ENCODE results near the gene TMEM151B. TPM values are rescaled to one million over a fixed set of nuclear protein-coding genes. Genes with fewer than 3 reads are reported as not detected.
A peak's percentile ranks its signal among the peaks of the same experiment; 100 is the strongest.

TMEM151B gene
- total and polyA plus RNA-seq, 2 donors, result 0.09 to 0.50 TPM

DNA sequence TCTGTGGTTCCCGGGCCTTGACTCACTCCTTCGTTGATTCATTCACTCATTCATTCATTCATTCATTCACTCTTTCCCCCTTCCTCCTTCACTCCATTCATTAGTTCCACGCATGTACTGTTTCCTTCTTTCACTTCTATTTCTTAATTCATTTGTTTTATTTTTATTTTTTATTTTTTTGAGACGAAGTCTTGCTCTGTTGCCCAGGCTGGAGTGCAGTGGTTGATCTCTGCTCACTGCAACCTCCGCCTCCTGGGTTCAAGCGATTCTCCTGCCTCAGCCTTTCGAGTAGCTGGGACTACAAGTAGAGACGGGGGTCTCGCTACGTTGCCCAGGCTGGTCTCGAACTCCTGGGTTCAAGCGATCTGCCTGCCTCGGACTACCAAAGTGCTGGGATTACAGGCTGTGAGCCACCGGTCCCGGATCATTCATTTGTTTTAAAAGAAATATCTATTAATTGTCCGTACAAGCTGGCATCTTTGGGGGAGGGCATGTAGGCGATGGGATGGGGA is 4.5 kb upstream of the TMEM151B start:
- H3K27me3 ChIP-seq (ENCODE audit: control insufficient read depth in 2 of 2, insufficient read depth in 1 of 2, low read length in 1 of 2), result peaks cover 30 to 33% of the 10 kb centered on the region in 2 donors
- no peak overlapping the region for H3K27ac ChIP-seq (ENCODE audit: low read depth in 1 of 2, low read length in 1 of 2)
- H3K4me3 ChIP-seq (ENCODE audit: low read length in 2 of 2), result peak overlapping the region; percentile 92 to 94
- peaks cover 5 to 8% of the 10 kb centered on the region in 2 donors for H3K36me3 ChIP-seq (ENCODE audit: control insufficient read depth in 2 of 2, insufficient read depth in 2 of 2, low read length in 1 of 2)
- no peak for DNase-seq (ENCODE audit: low read depth in 6 of 9, low spot score in 9 of 9)
- WGBS, result 71% methylated on average over 17 of the region's 17 CpGs
- H3K4me1 ChIP-seq (ENCODE audit: control insufficient read depth in 2 of 2, insufficient read depth in 2 of 2, low read length in 2 of 2), result peaks cover 18 to 41% of the 10 kb centered on the region in 2 donors
- peaks cover 0 to 3% of the 10 kb centered on the region in 2 donors for H3K9me3 ChIP-seq (ENCODE audit: control insufficient read depth in 2 of 2, insufficient read depth in 1 of 2, low read length in 1 of 2)

DNA sequence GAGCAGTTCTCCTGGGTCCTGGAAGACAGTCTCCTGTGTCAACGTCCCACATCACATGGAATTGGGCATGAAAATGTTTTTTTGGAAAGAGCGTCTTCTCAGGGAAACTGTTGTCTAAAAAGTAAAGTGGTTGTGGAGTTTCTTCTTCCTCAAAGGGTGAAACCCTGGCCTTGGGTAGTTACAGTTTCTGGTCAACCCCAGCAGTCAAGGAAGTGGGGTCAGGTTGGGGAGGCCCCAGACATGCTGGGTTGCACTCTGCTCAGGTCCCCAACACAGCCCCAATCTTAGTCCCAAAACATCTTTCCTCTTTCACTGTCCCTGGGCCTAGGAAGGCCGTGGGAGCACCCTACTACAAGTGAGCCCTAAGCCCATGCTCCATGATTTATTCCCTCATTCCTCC is 3.9 kb upstream of the TMEM151B start:
- H3K36me3 ChIP-seq (ENCODE audit: control insufficient read depth in 2 of 2, insufficient read depth in 2 of 2, low read length in 1 of 2), result peaks cover 4 to 5% of the 10 kb centered on the region in 2 donors
- peaks cover 18 to 45% of the 10 kb centered on the region in 2 donors for H3K4me1 ChIP-seq (ENCODE audit: control insufficient read depth in 2 of 2, insufficient read depth in 2 of 2, low read length in 2 of 2)
- 94% methylated on average over 3 of the region's 3 CpGs for WGBS
- H3K9me3 ChIP-seq (ENCODE audit: control insufficient read depth in 2 of 2, insufficient read depth in 1 of 2, low read length in 1 of 2), result peaks cover 0 to 3% of the 10 kb centered on the region in 2 donors
- H3K27me3 ChIP-seq (ENCODE audit: control insufficient read depth in 2 of 2, insufficient read depth in 1 of 2, low read length in 1 of 2), result peaks cover 36 to 39% of the 10 kb centered on the region in 2 donors
- no peak overlapping the region for H3K27ac ChIP-seq (ENCODE audit: low read depth in 1 of 2, low read length in 1 of 2)
- DNase-seq (ENCODE audit: low read depth in 6 of 9, low spot score in 9 of 9), result no peak
- H3K4me3 ChIP-seq (ENCODE audit: low read length in 2 of 2), result no peak overlapping the region

DNA sequence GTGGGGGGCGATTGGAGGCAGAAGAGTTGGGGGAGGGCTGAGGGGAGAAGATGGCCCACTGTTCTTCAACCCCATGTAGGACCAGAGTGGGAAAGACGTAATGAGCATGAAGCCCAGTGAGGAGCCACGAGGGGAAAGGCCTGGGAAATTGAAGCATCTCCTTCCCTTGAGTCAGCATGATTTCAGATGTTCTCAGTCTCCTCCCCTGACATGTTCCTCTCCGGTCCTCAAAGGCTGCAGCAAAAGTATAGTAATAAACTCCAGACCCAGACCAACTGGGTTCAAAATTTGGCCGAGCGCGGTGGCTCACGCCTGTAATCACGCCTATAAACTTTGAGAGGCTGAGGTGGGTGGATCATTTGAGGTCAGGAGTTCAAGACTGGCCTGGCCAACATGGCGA is 3.0 kb upstream of the TMEM151B start:
- 94% methylated on average over 10 of the region's 10 CpGs for WGBS
- H3K27ac ChIP-seq (ENCODE audit: low read depth in 1 of 2, low read length in 1 of 2), result no peak overlapping the region
- H3K27me3 ChIP-seq (ENCODE audit: control insufficient read depth in 2 of 2, insufficient read depth in 1 of 2, low read length in 1 of 2), result peaks cover 45 to 48% of the 10 kb centered on the region in 2 donors
- H3K9me3 ChIP-seq (ENCODE audit: control insufficient read depth in 2 of 2, insufficient read depth in 1 of 2, low read length in 1 of 2), result peaks cover 0 to 7% of the 10 kb centered on the region in 2 donors
- no peak for DNase-seq (ENCODE audit: low read depth in 6 of 9, low spot score in 9 of 9)
- peaks cover 0 to 1% of the 10 kb centered on the region in 2 donors for H3K36me3 ChIP-seq (ENCODE audit: control insufficient read depth in 2 of 2, insufficient read depth in 2 of 2, low read length in 1 of 2)
- peaks cover 18 to 45% of the 10 kb centered on the region in 2 donors for H3K4me1 ChIP-seq (ENCODE audit: control insufficient read depth in 2 of 2, insufficient read depth in 2 of 2, low read length in 2 of 2)
- H3K4me3 ChIP-seq (ENCODE audit: low read length in 2 of 2), result no peak overlapping the region

DNA sequence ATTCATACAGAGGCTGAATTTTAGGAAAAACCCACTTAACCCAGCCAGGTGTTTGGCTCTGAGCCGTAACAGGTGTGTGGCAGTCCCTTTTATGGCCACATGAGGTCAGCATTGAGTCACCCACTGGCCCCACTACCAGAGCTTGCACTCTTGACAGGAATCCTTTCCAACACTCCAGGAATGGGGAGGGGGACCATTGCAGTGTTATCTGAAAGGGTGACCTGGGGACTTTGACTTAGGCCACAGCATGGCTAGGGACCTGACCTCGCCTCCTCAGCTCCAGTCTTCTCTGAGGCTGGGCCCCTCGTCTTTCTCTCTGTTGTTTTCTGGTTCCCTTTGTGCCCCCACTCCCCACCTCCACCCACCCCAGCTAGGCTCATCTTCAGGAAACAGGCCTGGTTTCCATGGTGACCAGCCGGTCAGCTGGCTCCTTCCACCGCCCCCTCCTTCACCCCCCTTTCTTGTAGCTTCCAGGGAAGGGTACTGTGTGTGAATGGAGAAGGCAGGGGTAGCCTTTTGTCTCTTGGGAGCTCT is 2.1 kb upstream of the TMEM151B start:
- H3K9me3 ChIP-seq (ENCODE audit: control insufficient read depth in 2 of 2, insufficient read depth in 1 of 2, low read length in 1 of 2), result peaks cover 0 to 7% of the 10 kb centered on the region in 2 donors
- 30% methylated on average over 5 of the region's 5 CpGs for WGBS
- H3K27ac ChIP-seq (ENCODE audit: low read depth in 1 of 2, low read length in 1 of 2), result no peak overlapping the region
- H3K4me1 ChIP-seq (ENCODE audit: control insufficient read depth in 2 of 2, insufficient read depth in 2 of 2, low read length in 2 of 2), result peaks cover 15 to 37% of the 10 kb centered on the region in 2 donors
- H3K36me3 ChIP-seq (ENCODE audit: control insufficient read depth in 2 of 2, insufficient read depth in 2 of 2, low read length in 1 of 2), result no peaks in the 10 kb centered on the region
- DNase-seq (ENCODE audit: low read depth in 6 of 9, low spot score in 9 of 9), result peak in 4 of 9 donors; percentile 60 to 79 (median 74)
- peaks cover 52 to 57% of the 10 kb centered on the region in 2 donors for H3K27me3 ChIP-seq (ENCODE audit: control insufficient read depth in 2 of 2, insufficient read depth in 1 of 2, low read length in 1 of 2)
- H3K4me3 ChIP-seq (ENCODE audit: low read length in 2 of 2), result no peak overlapping the region

DNA sequence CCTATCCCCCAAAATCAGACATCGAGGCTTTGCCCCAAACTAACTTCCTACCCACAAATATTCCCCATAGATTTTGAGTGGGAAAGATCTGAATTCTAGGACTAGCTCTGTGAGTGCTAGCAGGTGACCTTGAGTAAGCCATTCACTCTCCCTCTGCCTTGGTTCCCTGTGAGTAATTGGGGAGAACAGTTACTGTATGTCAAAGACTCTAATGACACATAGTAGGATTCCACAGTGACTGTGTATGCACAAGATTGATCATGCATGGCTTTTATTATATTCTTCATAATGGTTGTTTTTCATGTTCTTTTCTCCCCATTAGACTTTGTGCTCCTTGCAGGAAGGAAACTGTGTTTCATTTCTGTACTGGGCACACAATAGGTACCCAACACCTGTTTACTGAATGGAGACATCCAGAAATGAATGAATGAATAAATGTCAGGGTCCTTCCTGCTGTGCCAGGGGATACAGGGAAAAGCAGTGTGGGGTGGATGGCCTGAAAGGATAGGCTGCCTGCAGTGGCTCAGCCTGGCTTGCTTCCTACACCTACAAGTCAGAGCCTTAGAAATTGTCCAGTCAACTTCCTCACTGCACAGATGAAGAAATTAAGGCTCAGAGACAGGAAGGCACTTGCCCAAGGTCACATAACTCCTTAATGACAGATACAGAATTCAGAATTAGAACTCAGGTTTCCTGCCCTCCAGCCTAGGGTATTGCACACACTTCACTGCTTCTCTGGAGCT is 901 bp upstream of the TMEM151B start:
- Histone ChIP-seq H3K36me3 (ENCODE audit: control insufficient read depth in 2 of 2, insufficient read depth in 2 of 2, low read length in 1 of 2) (no peaks in the 10 kb centered on the region), H3K4me1 (ENCODE audit: control insufficient read depth in 2 of 2, insufficient read depth in 2 of 2, low read length in 2 of 2) (peaks cover 5 to 25% of the 10 kb centered on the region in 2 donors), H3K4me3 (ENCODE audit: low read length in 2 of 2) (no peak overlapping the region), H3K27me3 (ENCODE audit: control insufficient read depth in 2 of 2, insufficient read depth in 1 of 2, low read length in 1 of 2) (peaks cover 58 to 69% of the 10 kb centered on the region in 2 donors), H3K9me3 (ENCODE audit: control insufficient read depth in 2 of 2, insufficient read depth in 1 of 2, low read length in 1 of 2) (peaks cover 0 to 7% of the 10 kb centered on the region in 2 donors), H3K27ac (ENCODE audit: low read depth in 1 of 2, low read length in 1 of 2) (no peak overlapping the region)
- WGBS, result 84% methylated on average over 1 of the region's 1 CpG
- DNase-seq (ENCODE audit: low read depth in 6 of 9, low spot score in 9 of 9), result no peak

DNA sequence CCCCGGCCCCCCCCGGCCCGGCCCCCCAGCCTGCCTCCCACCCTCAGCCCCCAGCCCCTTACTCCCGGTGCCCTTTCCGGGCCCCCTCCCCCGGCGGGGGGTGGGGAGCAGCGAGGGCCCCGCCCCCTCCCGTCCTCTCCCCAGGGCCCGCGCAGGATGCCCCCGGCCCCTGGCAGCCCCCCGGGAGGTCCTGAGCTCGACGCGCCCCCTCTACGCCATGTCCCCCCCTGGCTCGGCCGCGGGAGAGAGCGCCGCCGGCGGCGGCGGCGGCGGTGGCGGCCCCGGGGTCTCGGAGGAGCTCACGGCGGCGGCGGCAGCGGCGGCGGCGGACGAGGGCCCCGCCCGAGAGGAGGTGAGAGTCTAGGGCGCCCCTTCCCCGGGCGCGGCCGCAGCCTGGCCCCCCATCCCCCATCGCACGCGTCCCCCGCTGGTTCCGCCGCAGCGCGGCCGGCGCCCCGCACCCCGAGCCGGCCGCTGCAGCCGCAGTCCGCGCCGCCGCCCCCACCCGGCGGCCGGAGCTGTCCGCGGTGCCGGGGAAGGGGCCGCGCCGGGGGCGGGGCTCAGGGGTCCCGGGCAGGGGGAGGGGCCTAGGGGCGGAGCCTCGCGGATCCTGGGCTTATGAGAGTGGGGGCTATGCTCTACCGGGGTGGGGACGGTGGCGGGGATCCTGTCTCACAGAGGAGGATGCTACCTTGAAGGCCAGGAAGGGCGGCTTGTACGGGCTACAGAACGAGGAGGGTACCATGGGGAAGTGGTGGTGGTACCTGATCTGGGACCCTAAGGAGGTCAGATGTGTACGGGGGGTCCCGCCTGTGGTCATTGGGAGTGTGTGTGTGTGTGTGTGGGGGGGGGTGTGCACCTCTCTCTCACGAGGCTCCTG is 516 bp downstream of the TMEM151B start:
- Histone ChIP-seq H3K27me3 (ENCODE audit: control insufficient read depth in 2 of 2, insufficient read depth in 1 of 2, low read length in 1 of 2) (peaks cover 67 to 83% of the 10 kb centered on the region in 2 donors), H3K9me3 (ENCODE audit: control insufficient read depth in 2 of 2, insufficient read depth in 1 of 2, low read length in 1 of 2) (peaks cover 2 to 4% of the 10 kb centered on the region in 2 donors), H3K36me3 (ENCODE audit: control insufficient read depth in 2 of 2, insufficient read depth in 2 of 2, low read length in 1 of 2) (no peaks in the 10 kb centered on the region), H3K4me3 (ENCODE audit: low read length in 2 of 2) (peak overlapping the region in 1 of 2 donors; percentile 55), H3K27ac (ENCODE audit: low read depth in 1 of 2, low read length in 1 of 2) (no peak overlapping the region), H3K4me1 (ENCODE audit: control insufficient read depth in 2 of 2, insufficient read depth in 2 of 2, low read length in 2 of 2) (peaks cover 0 to 17% of the 10 kb centered on the region in 2 donors)
- 2% methylated on average over 89 of the region's 90 CpGs for WGBS
- no peak for DNase-seq (ENCODE audit: low read depth in 6 of 9, low spot score in 9 of 9)

DNA sequence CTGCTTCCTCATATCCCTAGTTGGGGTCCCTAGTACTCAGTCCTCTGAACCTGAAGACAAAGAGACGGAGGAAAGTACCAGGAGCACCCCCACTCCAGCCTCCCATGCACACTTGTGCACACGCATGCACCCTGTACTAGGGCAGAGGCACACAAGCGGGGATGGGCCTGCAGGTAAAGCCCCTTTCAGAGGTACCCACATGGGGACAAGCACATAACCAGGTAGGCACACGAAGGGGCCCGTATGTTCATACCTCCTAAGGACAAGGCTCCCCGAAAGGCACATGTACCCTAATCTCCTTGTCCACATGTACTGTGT is 1.1 kb downstream of the TMEM151B start:
- Histone ChIP-seq H3K27ac (ENCODE audit: low read depth in 1 of 2, low read length in 1 of 2) (no peak overlapping the region), H3K9me3 (ENCODE audit: control insufficient read depth in 2 of 2, insufficient read depth in 1 of 2, low read length in 1 of 2) (peaks cover 2 to 6% of the 10 kb centered on the region in 2 donors), H3K4me1 (ENCODE audit: control insufficient read depth in 2 of 2, insufficient read depth in 2 of 2, low read length in 2 of 2) (peaks cover 4 to 16% of the 10 kb centered on the region in 2 donors), H3K4me3 (ENCODE audit: low read length in 2 of 2) (no peak overlapping the region), H3K27me3 (ENCODE audit: control insufficient read depth in 2 of 2, insufficient read depth in 1 of 2, low read length in 1 of 2) (peaks cover 72 to 87% of the 10 kb centered on the region in 2 donors), H3K36me3 (ENCODE audit: control insufficient read depth in 2 of 2, insufficient read depth in 2 of 2, low read length in 1 of 2) (no peaks in the 10 kb centered on the region)
- 94% methylated on average over 6 of the region's 6 CpGs for WGBS
- no peak for DNase-seq (ENCODE audit: low read depth in 6 of 9, low spot score in 9 of 9)

DNA sequence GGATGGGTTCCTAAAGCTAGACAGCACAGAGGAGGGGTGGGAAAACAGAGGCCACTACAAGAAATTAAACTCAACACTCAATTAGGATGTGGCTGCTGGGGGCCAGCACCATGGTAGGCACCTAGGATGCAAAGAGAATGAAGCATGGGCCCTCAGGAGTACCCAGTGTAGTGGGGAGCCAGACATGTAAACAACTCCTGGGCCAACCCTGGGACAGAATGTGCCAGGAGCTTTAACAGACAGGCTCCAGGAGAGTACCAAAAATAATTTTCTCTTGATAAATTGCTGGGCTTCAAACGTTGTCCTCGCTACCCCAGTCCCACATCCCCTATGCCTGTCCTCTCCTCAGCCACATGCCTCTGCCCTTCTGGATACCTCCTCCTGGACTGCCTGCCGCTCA is 1.7 kb downstream of the TMEM151B start:
- Histone ChIP-seq H3K9me3 (ENCODE audit: control insufficient read depth in 2 of 2, insufficient read depth in 1 of 2, low read length in 1 of 2) (peaks cover 2 to 11% of the 10 kb centered on the region in 2 donors), H3K4me3 (ENCODE audit: low read length in 2 of 2) (no peak overlapping the region), H3K4me1 (ENCODE audit: control insufficient read depth in 2 of 2, insufficient read depth in 2 of 2, low read length in 2 of 2) (peaks cover 5 to 17% of the 10 kb centered on the region in 2 donors), H3K36me3 (ENCODE audit: control insufficient read depth in 2 of 2, insufficient read depth in 2 of 2, low read length in 1 of 2) (no peaks in the 10 kb centered on the region), H3K27ac (ENCODE audit: low read depth in 1 of 2, low read length in 1 of 2) (no peak overlapping the region), H3K27me3 (ENCODE audit: control insufficient read depth in 2 of 2, insufficient read depth in 1 of 2, low read length in 1 of 2) (peaks cover 74 to 91% of the 10 kb centered on the region in 2 donors)
- no peak for DNase-seq (ENCODE audit: low read depth in 6 of 9, low spot score in 9 of 9)
- 87% methylated on average over 3 of the region's 3 CpGs for WGBS
